NCI-H82 treated with DMSO at 0.1 percent for 48 hours (cell line): ENCODE measurements around the gene ROBO1.

ENCODE experiments used
- DNase-seq: peaks from one replicate; lab custom pipeline; 2025; ENCODE audit not compliant: unreplicated experiment; lab: John Stamatoyannopoulos, UW

ROBO1 gene

GRCh38 chr3:78822726-78823125 lies 945.1 kb downstream of the ROBO1 start:
- no peak for DNase-seq

GRCh38 chr3:78820542-78820941 lies 947.3 kb downstream of the ROBO1 start:
- no peak for DNase-seq

GRCh38 chr3:78818161-78818985 lies 949.4 kb downstream of the ROBO1 start:
- no peak for DNase-seq

GRCh38 chr3:78814893-78815562 lies 952.8 kb downstream of the ROBO1 start:
- DNase-seq = no peak

GRCh38 chr3:78812166-78812565 lies 955.6 kb downstream of the ROBO1 start:
- no peak for DNase-seq

- no peak for DNase-seq
Measured at GRCh38 chr3:78809966-78810365, 957.8 kb downstream of the ROBO1 start.

- no peak for DNase-seq
Measured at GRCh38 chr3:78804251-78805037, 963.4 kb downstream of the ROBO1 start.

- DNase-seq = no peak
Measured at GRCh38 chr3:78802562-78802930, 965.3 kb downstream of the ROBO1 start.

- DNase-seq = no peak
Measured at GRCh38 chr3:78801926-78802561, 965.8 kb downstream of the ROBO1 start.

- DNase-seq = no peak
Measured at GRCh38 chr3:78799681-78800080, 968.1 kb downstream of the ROBO1 start.

GRCh38 chr3:78798266-78798832 lies 969.4 kb downstream of the ROBO1 start:
- DNase-seq = no peak

GRCh38 chr3:78794431-78794830 lies 973.4 kb downstream of the ROBO1 start:
- no peak for DNase-seq

GRCh38 chr3:78792733-78793132 lies 975.1 kb downstream of the ROBO1 start:
- no peak for DNase-seq

- no peak for DNase-seq
Measured at GRCh38 chr3:78792212-78792611, 975.6 kb downstream of the ROBO1 start.

- no peak for DNase-seq
Measured at GRCh38 chr3:78791753-78792152, 976.0 kb downstream of the ROBO1 start.

- DNase-seq = no peak
Measured at GRCh38 chr3:78788839-78789238, 979.0 kb downstream of the ROBO1 start.

GRCh38 chr3:78785004-78785403 lies 982.8 kb downstream of the ROBO1 start:
- DNase-seq = no peak

GRCh38 chr3:78781351-78781750 lies 986.4 kb downstream of the ROBO1 start:
- peak; percentile 40 for DNase-seq

GRCh38 chr3:78765671-78766485 lies 1001.9 kb downstream of the ROBO1 start:
- DNase-seq = peak; percentile 51

GRCh38 chr3:78764634-78765033 lies 1003.2 kb downstream of the ROBO1 start:
- no peak for DNase-seq
